ENCODE results near the gene TGM3. TPM values are rescaled to one million over a fixed set of nuclear protein-coding genes. Genes with fewer than 3 reads are reported as not detected.
"Not testable (repeated sequence)": the region's sequence is repeated elsewhere in the genome, so short reads cannot be mapped to it uniquely, and the experiment has no call there.

The TGM3 gene
- polyA plus RNA-seq, 1 donor from 2014 or later: 0.24 TPM

DNA sequence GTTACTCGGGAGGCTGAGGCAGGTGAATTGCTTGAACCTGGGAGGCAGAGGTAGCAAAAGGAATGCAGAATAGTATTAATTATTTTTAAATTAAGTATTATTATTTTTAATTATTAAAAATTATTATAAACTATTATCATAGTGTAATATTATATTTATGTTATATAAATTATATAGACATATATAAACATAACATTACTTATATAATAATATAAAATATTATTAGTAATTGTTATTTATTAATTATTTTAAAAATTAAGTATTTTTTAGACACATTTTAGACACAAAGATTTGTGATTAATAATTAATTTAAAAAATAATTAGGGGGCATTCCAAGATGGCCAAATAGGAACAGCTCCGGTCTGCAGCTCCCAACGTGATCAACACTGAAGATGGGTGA is 31.7 kb upstream of the TGM3 start:
- Histone ChIP-seq H3K27ac (ENCODE audit: low read length) (no peak overlapping the region), H4K20me1 (ENCODE audit: insufficient read depth) (no peaks in the 10 kb centered on the region), H3K9me3 (ENCODE audit: low read length) (no peaks in the 10 kb centered on the region), H3F3A (ENCODE audit: insufficient read depth, low read length, poor library complexity, severe bottlenecking) (no peaks in the 10 kb centered on the region), H3K9ac (ENCODE audit: low read length) (no peak overlapping the region), H3K27me3 (ENCODE audit: insufficient read depth, low read depth, low read length) (no peaks in the 10 kb centered on the region), H3K4me3 (ENCODE audit: low read length) (no peak overlapping the region), H3K4me2 (ENCODE audit: low read length) (no peak overlapping the region), H2AFZ (ENCODE audit: low read depth, low read length) (no peak overlapping the region), H3K36me3 (ENCODE audit: insufficient read depth, low read length) (no peaks in the 10 kb centered on the region), H3K79me2 (replicated peaks; ENCODE audit: insufficient read depth, low read length) (no peaks in the 10 kb centered on the region), H3K9me2 (ENCODE audit: insufficient read depth, low read length) (no peaks in the 10 kb centered on the region)
- TF ChIP-seq REST (IDR thresholded peaks at IDR 0.05; ENCODE audit: borderline replicate concordance): no peak
- no peak for TF ChIP-seq TAF1 (IDR thresholded peaks at IDR 0.05; ENCODE audit: low read depth)
- no peak for TF ChIP-seq EP300 (conservative IDR thresholded peaks at IDR 0.05; ENCODE audit: poor library complexity, severe bottlenecking)
- no peak for TF ChIP-seq RAD21 (conservative IDR thresholded peaks at IDR 0.05)
- TF ChIP-seq CTCF (IDR thresholded peaks at IDR 0.05; ENCODE audit: poor library complexity, severe bottlenecking): no peak
- no peak for TF ChIP-seq EZH2 (IDR thresholded peaks at IDR 0.05; ENCODE audit: borderline replicate concordance, insufficient read depth, low read length, poor library complexity, severe bottlenecking)
- TF ChIP-seq SMC3 (conservative IDR thresholded peaks at IDR 0.05; ENCODE audit: poor library complexity): no peak
- no peak for TF ChIP-seq POLR2AphosphoS5 (IDR thresholded peaks at IDR 0.05)

DNA sequence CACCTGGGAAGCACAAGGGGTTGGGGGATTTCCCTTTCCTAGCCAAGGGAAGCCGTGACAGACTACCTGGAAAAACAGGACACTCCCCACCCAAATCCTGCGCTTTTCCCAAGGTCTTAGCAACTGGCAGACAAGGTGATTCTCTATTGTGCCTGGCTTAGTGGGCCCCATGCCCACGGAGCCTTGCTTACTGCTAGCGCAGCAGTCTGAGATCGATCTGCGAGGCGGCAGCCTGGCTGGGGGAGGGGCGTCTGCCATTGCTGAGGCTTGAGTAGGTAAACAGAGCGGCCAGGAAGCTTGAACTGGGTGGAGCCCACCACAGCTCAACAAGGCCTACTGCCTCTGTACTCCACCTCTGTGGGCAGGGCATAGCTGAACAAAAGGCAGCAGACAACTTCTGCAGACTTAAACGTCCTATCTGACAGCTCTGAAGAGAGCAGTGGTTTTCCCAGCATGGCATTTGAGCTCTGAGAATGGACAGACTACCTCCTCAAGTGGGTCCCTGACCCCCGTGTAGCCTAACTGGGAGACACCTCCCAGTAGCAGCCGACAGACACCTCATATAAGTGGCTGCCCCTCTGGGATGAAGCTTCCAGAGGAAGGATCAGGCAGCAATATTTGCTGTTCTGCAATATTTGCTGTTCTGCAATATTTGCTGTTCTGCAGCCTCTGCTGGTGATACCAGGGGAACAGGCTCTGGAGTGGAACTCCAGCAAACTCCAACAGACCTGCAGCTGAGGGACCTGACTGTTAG is 31.0 kb upstream of the TGM3 start:
- not testable (repeated sequence) for H3K27ac ChIP-seq (ENCODE audit: low read length); H3F3A ChIP-seq (ENCODE audit: insufficient read depth, low read length, poor library complexity, severe bottlenecking); H3K4me3 ChIP-seq (ENCODE audit: low read length); H3K27me3 ChIP-seq (ENCODE audit: insufficient read depth, low read depth, low read length); H3K9me3 ChIP-seq (ENCODE audit: low read length); H3K36me3 ChIP-seq (ENCODE audit: insufficient read depth, low read length); H3K79me2 ChIP-seq (replicated peaks; ENCODE audit: insufficient read depth, low read length); H3K9ac ChIP-seq (ENCODE audit: low read length); H3K9me2 ChIP-seq (ENCODE audit: insufficient read depth, low read length); H2AFZ ChIP-seq (ENCODE audit: low read depth, low read length); H4K20me1 ChIP-seq (ENCODE audit: insufficient read depth); H3K4me2 ChIP-seq (ENCODE audit: low read length)

All from neural cell (in vitro differentiated cells).